CD1c-positive myeloid dendritic cell (primary cell): Measurements from ENCODE around the gene LRBA.

ENCODE experiments used
- DNase-seq: peaks from one replicate; pipeline ENCODE4 v3.0.0-alpha.2; 2016; ENCODE audit errors: extremely low spot score

LRBA gene

DNA sequence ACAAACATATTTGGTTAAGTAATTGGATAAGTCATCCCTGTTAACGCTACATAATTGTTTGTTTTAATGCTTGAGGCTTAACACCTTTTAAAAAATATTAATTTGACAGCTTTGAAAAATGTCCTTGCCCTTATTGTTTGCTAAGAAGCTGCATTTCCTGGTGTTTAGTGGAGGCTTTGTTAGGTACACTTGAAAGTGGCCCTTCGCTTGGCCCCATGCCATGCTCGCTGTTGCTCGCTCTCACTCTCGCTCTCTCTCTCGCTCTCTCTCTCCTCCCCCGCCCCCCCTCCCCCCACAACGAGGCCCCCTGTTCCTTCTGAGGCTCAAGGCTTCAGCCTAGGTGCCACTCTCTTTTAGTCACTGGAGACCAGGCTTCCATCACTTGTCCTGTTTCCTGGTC, 797.3 kb downstream of the LRBA start:
- DNase-seq, result no peak

DNA sequence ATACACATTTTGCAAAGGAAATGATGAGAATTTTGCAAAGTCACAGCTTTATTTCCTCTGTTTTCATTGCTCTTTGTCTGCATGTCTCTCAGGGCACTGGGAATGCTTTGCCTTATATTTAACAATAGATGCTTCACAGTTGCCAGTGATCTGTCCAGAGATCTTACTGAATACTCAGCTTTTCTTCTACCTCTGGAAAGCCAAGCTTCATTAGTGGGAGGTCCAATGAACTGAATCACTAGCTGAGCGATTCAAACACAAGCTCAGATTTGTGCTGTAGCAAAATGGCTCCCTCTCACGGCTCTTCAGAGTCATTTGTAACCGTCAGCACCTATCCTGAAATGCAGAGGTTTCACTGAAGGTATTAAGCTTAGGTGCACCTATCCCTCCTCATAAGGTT, 797.9 kb downstream of the LRBA start:
- DNase-seq, result no peak

DNA sequence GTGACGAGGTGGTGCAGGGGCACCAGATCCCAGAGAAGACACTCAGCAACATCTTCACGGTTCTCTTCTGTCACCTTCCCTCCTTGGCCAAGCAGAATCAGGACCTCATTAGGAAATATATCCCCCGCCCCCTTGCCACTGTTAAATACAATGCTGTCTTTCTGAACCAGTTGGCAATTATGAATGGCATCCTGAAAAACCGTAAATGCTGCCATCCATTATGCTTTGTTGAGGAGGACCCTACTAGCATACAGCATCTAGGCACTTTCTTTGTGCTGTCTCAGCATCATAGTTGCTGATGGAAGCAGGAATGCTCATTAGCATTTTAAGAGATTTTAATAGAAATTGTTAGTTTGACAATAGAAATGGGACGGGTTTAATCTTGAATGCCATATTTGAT, 798.4 kb downstream of the LRBA start:
- no peak for DNase-seq

DNA sequence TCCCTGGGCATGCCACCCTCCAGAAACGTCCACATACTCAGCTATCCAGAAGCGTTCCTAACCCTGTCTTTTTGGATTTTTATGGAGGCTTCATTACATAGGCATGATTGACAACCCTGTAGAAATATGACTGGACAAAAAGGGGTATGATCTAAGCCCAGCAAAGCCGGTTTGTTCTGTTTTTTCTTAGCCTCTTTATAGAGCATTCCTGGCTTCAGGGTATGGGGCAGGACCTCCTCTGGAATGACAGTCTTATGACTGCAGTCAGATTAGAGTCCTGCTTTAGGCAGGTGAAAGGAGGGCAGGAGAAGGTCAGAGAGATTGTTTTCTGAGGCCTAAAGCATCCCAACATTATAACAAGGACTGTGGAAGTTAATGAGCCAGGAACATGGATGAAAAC, 799.5 kb downstream of the LRBA start:
- DNase-seq, result no peak
